Large intestine (tissue), 12 donors: ENCODE measurements around the gene TMEM63A. TPM values are rescaled to one million over a fixed set of nuclear protein-coding genes. Genes with fewer than 3 reads are reported as not detected.
"Not testable (repeated sequence)": the region's sequence is repeated elsewhere in the genome, so short reads cannot be mapped to it uniquely, and the experiment has no call there.

ENCODE experiments used
- DNase-seq, 2 donors: peaks; one replicate each; pipeline versions ENCODE4 v3.0.0 to v3.0.0-alpha.2; 2013
- H3K27ac ChIP-seq: one replicate; pipeline ENCODE4 v1.5.1; 2013; ENCODE audit warnings: low read length
- H3K27me3 ChIP-seq: 2 replicates; pipeline ENCODE4 v1.6.1; 2013; ENCODE audit warnings: low read length; ENCODE audit not compliant: control insufficient read depth, insufficient read depth
- H3K36me3 ChIP-seq: 2 replicates; pipeline ENCODE4 v1.6.1; 2013; ENCODE audit warnings: low read length; ENCODE audit not compliant: control insufficient read depth, insufficient read depth
- H3K4me1 ChIP-seq: one replicate; pipeline ENCODE4 v1.6.1; 2013; ENCODE audit warnings: low read length; ENCODE audit not compliant: control insufficient read depth, insufficient read depth
- H3K4me3 ChIP-seq: one replicate; pipeline ENCODE4 v1.5.1; 2013; ENCODE audit warnings: low read length
- H3K9me3 ChIP-seq: one replicate; pipeline ENCODE4 v1.6.1; 2013; ENCODE audit warnings: mild to moderate bottlenecking, low read depth, low read length, moderate library complexity; ENCODE audit not compliant: control insufficient read depth
- WGBS: methylation state at CpG from one replicate; pipeline ENCODE4 v1.1.5; 2013; ENCODE audit warnings: low lambda C conversion rate; ENCODE audit not compliant: insufficient coverage; 5-methylcytosine and 5-hydroxymethylcytosine counted together
- long read RNA-seq, 11 donors: transcript quantifications; one replicate each; lab custom pipeline, GENCODE V29; 2026
- polyA plus RNA-seq: library from polyadenylated mRNA; unstranded; fragments of 120-200 nt; gene quantifications from one replicate; pipeline ENCODE4 v1.2.1, GENCODE V29; 2013

The TMEM63A gene
- polyA plus RNA-seq: 105 TPM
- long read RNA-seq, donor 1, full-length matches to known transcripts: 3 of 3 reads
- long read RNA-seq, donor 1, partial matches to known transcripts: 0 of 3 reads
- long read RNA-seq, donor 1, other reads (novel, unspliced or antisense): 0 of 3 reads
- long read RNA-seq, donor 2, full-length matches to known transcripts: 3 of 3 reads
- long read RNA-seq, donor 2, partial matches to known transcripts: 0 of 3 reads
- long read RNA-seq, donor 2, other reads (novel, unspliced or antisense): 0 of 3 reads
- long read RNA-seq, donor 3: 0 reads
- long read RNA-seq, donor 4, partial matches to known transcripts: 0 of 2 reads
- long read RNA-seq, donor 4, other reads (novel, unspliced or antisense): 0 of 2 reads
- long read RNA-seq, donor 5, full-length matches to known transcripts: 2 of 2 reads
- long read RNA-seq, donor 5, partial matches to known transcripts: 0 of 2 reads
- long read RNA-seq, donor 5, other reads (novel, unspliced or antisense): 0 of 2 reads
- long read RNA-seq, donor 6, full-length matches to known transcripts: 8 of 8 reads
- long read RNA-seq, donor 6, partial matches to known transcripts: 0 of 8 reads
- long read RNA-seq, donor 6, other reads (novel, unspliced or antisense): 0 of 8 reads
- long read RNA-seq, donor 7, full-length matches to known transcripts: 1 of 7 reads
- long read RNA-seq, donor 7, partial matches to known transcripts: 6 of 7 reads
- long read RNA-seq, donor 7, other reads (novel, unspliced or antisense): 0 of 7 reads
- long read RNA-seq, donor 8, full-length matches to known transcripts: 5 of 10 reads
- long read RNA-seq, donor 8, partial matches to known transcripts: 5 of 10 reads
- long read RNA-seq, donor 8, other reads (novel, unspliced or antisense): 0 of 10 reads
- long read RNA-seq, donor 9, full-length matches to known transcripts: 3 of 16 reads
- long read RNA-seq, donor 9, partial matches to known transcripts: 13 of 16 reads
- long read RNA-seq, donor 9, other reads (novel, unspliced or antisense): 0 of 16 reads
- long read RNA-seq, donor 10, full-length matches to known transcripts: 3 of 9 reads
- long read RNA-seq, donor 10, partial matches to known transcripts: 6 of 9 reads
- long read RNA-seq, donor 10, other reads (novel, unspliced or antisense): 0 of 9 reads
- long read RNA-seq, donor 11: 0 reads

DNA sequence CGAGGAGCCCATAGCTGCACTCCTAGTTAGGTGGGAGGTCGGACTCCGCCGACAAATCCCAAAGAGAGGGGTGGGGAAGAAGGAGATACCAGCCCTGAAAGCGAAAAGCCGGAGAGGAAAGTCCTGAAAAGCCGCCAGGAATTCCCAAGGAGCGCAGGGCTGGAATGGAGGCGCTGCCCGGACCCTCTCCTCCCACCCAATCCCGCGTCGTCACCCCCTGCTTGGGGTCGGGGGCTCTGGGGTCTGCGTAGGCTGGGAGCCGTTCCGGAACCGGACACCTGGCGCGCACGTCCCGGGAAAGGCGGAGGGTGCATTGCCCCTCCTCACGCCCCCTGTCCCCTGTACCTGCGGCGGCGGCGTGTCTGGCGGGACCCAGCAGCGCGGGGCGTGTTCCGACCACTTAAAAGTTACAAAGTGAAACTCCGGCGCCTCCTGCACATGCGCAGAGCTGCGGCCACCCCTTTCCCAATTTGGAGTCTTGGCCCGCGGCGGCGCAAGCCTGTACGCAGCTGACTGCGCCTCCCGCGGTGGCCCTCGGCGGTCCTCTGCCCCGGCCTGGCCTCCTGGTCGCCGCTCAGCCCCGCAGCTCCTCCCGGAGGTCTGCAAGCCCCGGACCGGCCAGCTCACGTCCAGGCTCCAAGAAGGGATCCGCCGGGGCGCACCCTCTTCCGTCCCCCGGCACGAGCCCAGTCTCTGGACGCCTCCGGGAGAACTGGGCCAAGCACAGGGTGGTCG is at the start of gene TMEM63A:
Gene TMEM63A, minus strand, starts transcription at position 422 of the 735 bp plus-strand sequence. CDS start 4,800 bp downstream, outside the sequence.
- peak within 1 kb of the TSS; percentile 95 for H3K27ac ChIP-seq
- peak; percentile 86 to 90 for DNase-seq
- H3K4me1 ChIP-seq: peaks cover 51% of the 10 kb centered on the region
- H3K27me3 ChIP-seq: no peaks in the 10 kb centered on the region
- no peaks in the 10 kb centered on the region for H3K9me3 ChIP-seq
- peaks cover 7% of the 10 kb centered on the region for H3K36me3 ChIP-seq
- WGBS: no CpG with 5 or more reads among the region's 64 CpGs
- H3K4me3 ChIP-seq: peak within 1 kb of the TSS; percentile 94

DNA sequence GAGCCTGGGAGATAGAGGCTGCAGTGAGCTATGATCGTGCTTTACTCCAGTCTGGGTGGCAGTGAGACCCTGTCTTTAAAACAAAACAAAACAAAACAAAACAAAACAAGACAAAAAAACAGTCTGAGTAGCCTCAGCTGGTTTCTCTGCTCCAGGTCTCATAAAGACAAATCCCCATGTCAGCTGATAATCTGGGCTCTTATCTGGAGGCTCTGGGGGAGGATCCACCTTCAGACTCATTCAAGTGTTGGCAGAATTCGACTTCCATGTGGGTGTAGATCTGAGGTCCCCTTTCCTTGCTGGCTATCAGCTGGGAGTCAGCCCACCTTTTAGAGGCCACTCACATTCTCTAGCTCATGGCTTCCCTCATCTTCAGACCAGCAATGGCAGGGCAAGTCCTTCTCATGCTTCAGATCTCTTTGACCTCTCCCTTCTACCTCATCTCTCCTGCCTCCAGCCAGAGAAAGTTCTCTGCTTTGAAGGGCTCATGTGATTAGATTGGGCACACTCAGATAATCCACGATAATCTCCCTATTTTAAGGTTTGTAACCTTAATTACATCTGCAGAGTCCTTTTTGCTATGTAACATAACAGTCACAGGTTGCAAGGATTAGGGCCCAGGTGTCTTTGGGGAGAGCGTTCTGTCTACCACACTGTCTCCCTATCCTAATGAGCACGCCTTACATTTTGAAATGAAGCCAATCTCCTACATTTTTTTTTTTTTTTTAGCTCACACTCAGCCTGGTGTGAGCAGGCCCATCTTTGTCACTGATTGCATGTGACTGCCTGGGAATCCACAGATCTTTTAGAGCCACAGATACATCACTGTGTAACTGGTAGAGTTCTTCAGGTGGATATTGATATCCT is 49.3 kb upstream of the TMEM63A start:
- no peak for DNase-seq
- Histone ChIP-seq H3K9me3 (no peaks in the 10 kb centered on the region), H3K36me3 (no peaks in the 10 kb centered on the region), H3K27me3 (no peaks in the 10 kb centered on the region), H3K4me3 (no peak overlapping the region), H3K4me1 (no peaks in the 10 kb centered on the region), H3K27ac (no peak overlapping the region)
- 80% methylated on average over 1 of the region's 5 CpGs for WGBS

- DNase-seq: no peak
- H3K4me3 ChIP-seq: no peak overlapping the region
- H3K36me3 ChIP-seq: no peaks in the 10 kb centered on the region
- H3K4me1 ChIP-seq: no peaks in the 10 kb centered on the region
- H3K27ac ChIP-seq: no peak overlapping the region
- H3K9me3 ChIP-seq: no peaks in the 10 kb centered on the region
- H3K27me3 ChIP-seq: no peaks in the 10 kb centered on the region
- WGBS: no CpG with 5 or more reads among the region's 2 CpGs
These were observed 48.4 kb upstream of the TMEM63A start for GRCh38 chr1:225930566-225930965.

DNA sequence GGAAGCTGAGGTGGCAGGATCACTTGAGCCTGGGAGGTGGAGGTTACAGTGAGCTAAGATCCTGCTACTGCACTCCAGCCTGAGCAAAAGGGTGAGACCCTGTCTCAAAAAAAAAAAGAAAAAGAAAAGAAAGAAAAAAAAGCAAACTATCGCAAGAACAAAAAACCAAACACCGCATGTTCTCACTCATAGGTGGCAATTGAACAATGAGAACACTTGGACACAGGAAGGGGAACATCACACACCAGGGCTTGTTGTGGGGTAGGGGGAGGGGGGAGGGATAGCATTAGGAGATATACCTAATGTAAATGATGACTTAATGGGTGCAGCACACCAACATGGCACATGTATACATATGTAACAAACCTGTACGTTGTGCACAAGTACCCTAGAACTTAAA is 47.3 kb upstream of the TMEM63A start:
- not testable (repeated sequence) for DNase-seq, H3K4me3 ChIP-seq, H3K4me1 ChIP-seq, H3K36me3 ChIP-seq, H3K9me3 ChIP-seq, H3K27ac ChIP-seq, H3K27me3 ChIP-seq
- 100% methylated on average over 1 of the region's 3 CpGs for WGBS

DNA sequence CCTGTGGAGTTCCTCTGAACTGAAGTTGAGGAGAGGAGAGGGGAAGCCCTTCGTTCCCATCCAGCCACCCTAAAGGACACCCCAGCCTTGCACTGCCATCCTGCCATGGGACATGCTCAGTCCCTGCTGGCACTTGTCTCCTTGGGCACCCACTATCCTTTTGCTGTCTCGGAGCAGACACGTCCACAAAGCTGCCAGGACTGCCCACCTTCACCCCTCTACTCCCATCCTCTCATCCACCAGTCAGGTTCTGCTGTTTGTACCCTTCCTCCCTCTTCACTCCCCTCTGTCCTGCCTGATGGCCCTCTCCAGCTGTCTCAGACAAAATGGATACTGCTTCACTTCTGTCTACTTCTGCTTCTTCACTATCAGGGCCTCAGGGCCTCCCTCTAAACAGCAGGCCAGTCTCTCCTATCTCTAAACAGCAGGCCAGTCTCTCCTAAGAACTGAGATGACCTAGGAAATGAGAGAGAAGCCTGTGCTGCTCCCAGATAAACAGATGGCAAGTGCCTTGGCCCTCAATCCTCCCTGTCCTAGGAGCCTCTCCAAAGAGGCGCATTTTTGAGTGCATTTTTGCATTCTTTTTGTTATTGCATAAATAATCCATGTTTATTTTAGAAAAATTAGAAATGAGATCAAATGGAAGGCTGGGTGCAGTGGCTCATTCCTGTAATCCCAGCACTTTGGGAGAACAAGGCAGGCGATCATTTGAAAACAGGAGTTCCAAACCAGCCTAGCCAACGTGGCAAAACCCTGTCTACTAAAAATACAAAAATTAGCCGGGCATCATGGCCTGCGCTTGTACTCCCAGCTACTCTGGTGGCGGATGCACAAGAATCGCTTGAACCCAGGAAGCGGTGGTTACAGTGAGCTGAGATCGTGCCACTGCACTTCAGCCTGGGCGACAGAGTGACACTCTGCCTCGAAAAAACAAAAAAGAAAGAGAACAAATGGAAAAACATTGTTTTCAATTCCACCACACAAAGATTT is 46.3 kb upstream of the TMEM63A start:
- Histone ChIP-seq H3K4me1 (no peaks in the 10 kb centered on the region), H3K4me3 (no peak overlapping the region), H3K9me3 (no peaks in the 10 kb centered on the region), H3K36me3 (no peaks in the 10 kb centered on the region), H3K27ac (no peak overlapping the region), H3K27me3 (no peaks in the 10 kb centered on the region)
- WGBS: 93% methylated on average over 6 of the region's 14 CpGs
- no peak for DNase-seq

DNA sequence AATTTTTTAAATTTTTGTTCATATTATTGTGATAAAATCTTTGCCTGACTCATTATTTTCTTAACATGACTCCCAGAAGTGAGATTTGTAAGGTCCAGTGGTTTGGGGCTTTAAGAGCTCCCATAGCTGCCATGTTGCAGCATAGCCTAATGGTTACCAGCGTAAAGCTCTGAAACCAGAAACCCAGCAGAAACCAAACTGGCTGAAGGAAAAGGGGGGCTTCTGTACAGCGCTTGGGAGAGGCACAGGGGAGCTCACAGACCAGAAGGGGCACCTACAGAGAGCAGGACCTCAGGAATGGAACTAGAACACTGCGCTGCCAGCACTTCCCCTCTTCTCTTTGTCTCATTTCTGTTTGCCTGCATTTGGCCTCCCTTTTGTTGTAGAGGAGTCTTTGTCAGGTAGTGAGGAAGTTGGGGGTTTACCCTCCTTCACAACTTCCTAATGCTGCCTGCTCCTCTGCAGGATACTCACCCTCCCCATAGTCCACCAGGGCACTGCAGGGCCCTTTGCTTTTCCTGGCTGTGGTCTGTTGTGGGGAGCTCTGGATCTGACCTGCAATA is 44.5 kb upstream of the TMEM63A start:
- H3K27me3 ChIP-seq: no peaks in the 10 kb centered on the region
- H3K27ac ChIP-seq: no peak overlapping the region
- H3K9me3 ChIP-seq: no peaks in the 10 kb centered on the region
- H3K4me1 ChIP-seq: peaks cover 7% of the 10 kb centered on the region
- H3K36me3 ChIP-seq: peaks cover 12% of the 10 kb centered on the region
- no peak overlapping the region for H3K4me3 ChIP-seq
- DNase-seq: no peak
- no CpG with 5 or more reads among the region's 3 CpGs for WGBS

DNA sequence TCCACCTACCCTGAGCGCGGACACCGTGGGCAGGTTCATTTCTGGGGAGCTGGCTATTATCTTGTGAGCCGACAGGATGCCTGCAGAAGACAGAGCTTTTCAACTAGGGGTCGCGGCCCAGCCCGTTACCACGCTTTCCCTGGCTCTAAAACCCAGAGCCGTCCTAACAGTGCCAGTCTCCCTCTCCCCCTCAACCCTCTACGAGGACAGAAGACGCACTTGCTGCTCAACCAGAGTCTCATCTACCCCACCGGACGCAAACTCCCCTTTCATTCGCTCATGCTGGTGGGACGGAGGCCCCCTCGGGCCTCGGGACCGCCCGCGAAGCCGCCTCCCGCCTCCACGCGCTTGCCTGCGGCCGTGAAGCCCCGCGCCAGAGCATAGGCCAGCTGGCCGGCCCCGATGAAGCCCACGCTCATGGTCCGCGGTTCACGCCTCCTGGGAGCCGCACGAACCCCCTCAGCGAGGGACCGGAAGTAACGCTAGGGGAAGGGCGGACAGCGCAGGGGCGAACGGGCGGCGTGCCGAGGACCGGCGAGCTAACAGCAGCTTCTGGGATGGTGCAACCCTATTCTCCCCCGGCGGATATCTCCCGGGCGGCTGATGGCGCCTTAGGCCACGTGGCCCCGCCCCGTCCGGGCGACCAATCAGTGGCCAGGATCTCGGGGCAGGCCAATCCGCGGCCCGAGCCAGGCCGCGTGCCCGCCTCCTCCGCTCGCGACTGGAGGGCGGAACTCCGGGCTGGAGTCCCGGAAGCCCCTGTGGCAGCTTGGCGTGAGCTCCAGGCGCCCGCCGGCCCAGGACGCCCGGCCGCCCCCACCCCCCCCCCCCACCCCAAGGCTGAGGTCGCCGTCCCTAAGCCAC is 41.7 kb upstream of the TMEM63A start, which contains the start of gene PYCR2:
Gene PYCR2, minus strand, starts transcription at position 559 of the 864 bp plus-strand sequence. Its CDS starts 140 bp downstream, at position 419.
- Histone ChIP-seq H3K36me3 (peaks cover 33% of the 10 kb centered on the region), H3K4me1 (peaks cover 7% of the 10 kb centered on the region), H3K27ac (peak within 1 kb of the TSS; percentile 62), H3K27me3 (no peaks in the 10 kb centered on the region), H3K9me3 (no peaks in the 10 kb centered on the region), H3K4me3 (peak within 1 kb of the TSS; percentile 69)
- DNase-seq: peak; percentile 96 to 98
- no CpG with 5 or more reads among the region's 80 CpGs for WGBS

- Histone ChIP-seq H3K36me3 (peaks cover 38% of the 10 kb centered on the region), H3K4me1 (peaks cover 7% of the 10 kb centered on the region), H3K27ac (peak overlapping the region; percentile 62), H3K4me3 (peak overlapping the region; percentile 69), H3K9me3 (no peaks in the 10 kb centered on the region), H3K27me3 (no peaks in the 10 kb centered on the region)
- no peak for DNase-seq
- no CpG with 5 or more reads among the region's 8 CpGs for WGBS
These were observed 41.2 kb upstream of the TMEM63A start for GRCh38 chr1:225923381-225923691.
